Upper lobe of left lung (tissue), 4 donors: Measurements from ENCODE around the gene SERPINA12.

ENCODE experiments used
- CTCF ChIP-seq, 6 experiments: fragments of 450-650 bp in 4 of 6; fragments of 200-600 bp in 2 of 6; sonication (generic) in 2 of 6; IDR thresholded peaks; one replicate each; pipeline ENCODE4 v1.5.1; 2016 to 2019; ENCODE audit warnings: antibody characterized with exemption in 6 of 6
- EP300 ChIP-seq, 4 donors: sonication (generic); formaldehyde crosslinking; IDR thresholded peaks; one replicate each; pipeline ENCODE4 v1.5.1; 2017; ENCODE audit warnings: antibody characterized with exemption in 4 of 4, control low read depth in 2 of 4
- POLR2A ChIP-seq, 4 donors: fragments of 450-650 bp; IDR thresholded peaks; one replicate each; pipeline ENCODE4 v1.5.1; 2016 to 2017; ENCODE audit warnings: antibody characterized with exemption in 4 of 4, mild to moderate bottlenecking in 2 of 4
- POLR2AphosphoS5 ChIP-seq, 2 donors: sonication (generic); formaldehyde crosslinking; IDR thresholded peaks; one replicate each; pipeline ENCODE4 v1.5.1; 2017; ENCODE audit warnings: antibody characterized with exemption in 2 of 2

- TF ChIP-seq EP300 (IDR thresholded peaks at IDR 0.05) (no peak), CTCF (IDR thresholded peaks at IDR 0.05) (no peak), POLR2A (IDR thresholded peaks at IDR 0.05) (no peak), POLR2AphosphoS5 (IDR thresholded peaks at IDR 0.05) (no peak)
These were observed 68.1 kb downstream of the SERPINA12 start for GRCh38 chr14:94441130-94441529.
